Astrocyte of the spinal cord (primary cell): ENCODE measurements around the gene TIMM44.
A peak's percentile ranks its signal among the peaks of the same experiment; 100 is the strongest.

Experiments
- DNase-seq: peaks from one replicate; pipeline ENCODE4 v3.0.0; 2011; ENCODE audit warnings: low read depth, low spot score
- H3K4me3 ChIP-seq: 2 replicates; pipeline ENCODE4 v1.5.1; 2011; ENCODE audit warnings: low read depth, mild to moderate bottlenecking, low read length, moderate library complexity
- in situ Hi-C: cut with HindIII; loops from 2 replicates; pipeline ENCODE4 v1.10.0; 2017; ENCODE audit warnings: low sequenced_read_pairs
- TF ChIP-seq, protein P1 (sequence below): IDR thresholded peaks from 2 replicates; pipeline ENCODE4 v1.5.1; 2012; ENCODE audit warnings: low read depth, mild to moderate bottlenecking, low read length, inconsistent platforms

TIMM44 gene

DNA sequence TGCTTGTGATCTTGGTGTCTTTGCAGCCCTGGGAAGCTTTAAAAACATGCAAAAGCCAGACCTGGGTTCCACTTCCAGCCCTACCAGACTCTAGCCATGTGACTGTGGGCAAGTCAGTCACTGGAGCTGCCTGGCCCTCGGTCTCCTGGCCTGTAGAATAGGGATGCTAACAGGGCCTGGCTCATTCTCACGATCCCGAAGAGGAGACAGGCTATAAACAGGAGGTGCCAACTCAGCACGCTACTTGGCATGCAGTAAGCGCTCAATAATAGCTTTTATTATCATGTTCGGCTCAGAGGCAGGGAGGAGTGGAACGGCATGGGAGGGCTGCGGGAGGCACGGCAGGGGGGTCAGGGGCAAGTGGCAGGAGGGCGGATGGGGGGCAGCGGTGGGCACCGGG lies 19.2 kb downstream of the TIMM44 start:
- no peak overlapping the region for H3K4me3 ChIP-seq
- no peak for DNase-seq
- TF ChIP-seq, protein P1, sequence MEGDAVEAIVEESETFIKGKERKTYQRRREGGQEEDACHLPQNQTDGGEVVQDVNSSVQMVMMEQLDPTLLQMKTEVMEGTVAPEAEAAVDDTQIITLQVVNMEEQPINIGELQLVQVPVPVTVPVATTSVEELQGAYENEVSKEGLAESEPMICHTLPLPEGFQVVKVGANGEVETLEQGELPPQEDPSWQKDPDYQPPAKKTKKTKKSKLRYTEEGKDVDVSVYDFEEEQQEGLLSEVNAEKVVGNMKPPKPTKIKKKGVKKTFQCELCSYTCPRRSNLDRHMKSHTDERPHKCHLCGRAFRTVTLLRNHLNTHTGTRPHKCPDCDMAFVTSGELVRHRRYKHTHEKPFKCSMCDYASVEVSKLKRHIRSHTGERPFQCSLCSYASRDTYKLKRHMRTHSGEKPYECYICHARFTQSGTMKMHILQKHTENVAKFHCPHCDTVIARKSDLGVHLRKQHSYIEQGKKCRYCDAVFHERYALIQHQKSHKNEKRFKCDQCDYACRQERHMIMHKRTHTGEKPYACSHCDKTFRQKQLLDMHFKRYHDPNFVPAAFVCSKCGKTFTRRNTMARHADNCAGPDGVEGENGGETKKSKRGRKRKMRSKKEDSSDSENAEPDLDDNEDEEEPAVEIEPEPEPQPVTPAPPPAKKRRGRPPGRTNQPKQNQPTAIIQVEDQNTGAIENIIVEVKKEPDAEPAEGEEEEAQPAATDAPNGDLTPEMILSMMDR = no peak
- in situ Hi-C loops = no loop called here

DNA sequence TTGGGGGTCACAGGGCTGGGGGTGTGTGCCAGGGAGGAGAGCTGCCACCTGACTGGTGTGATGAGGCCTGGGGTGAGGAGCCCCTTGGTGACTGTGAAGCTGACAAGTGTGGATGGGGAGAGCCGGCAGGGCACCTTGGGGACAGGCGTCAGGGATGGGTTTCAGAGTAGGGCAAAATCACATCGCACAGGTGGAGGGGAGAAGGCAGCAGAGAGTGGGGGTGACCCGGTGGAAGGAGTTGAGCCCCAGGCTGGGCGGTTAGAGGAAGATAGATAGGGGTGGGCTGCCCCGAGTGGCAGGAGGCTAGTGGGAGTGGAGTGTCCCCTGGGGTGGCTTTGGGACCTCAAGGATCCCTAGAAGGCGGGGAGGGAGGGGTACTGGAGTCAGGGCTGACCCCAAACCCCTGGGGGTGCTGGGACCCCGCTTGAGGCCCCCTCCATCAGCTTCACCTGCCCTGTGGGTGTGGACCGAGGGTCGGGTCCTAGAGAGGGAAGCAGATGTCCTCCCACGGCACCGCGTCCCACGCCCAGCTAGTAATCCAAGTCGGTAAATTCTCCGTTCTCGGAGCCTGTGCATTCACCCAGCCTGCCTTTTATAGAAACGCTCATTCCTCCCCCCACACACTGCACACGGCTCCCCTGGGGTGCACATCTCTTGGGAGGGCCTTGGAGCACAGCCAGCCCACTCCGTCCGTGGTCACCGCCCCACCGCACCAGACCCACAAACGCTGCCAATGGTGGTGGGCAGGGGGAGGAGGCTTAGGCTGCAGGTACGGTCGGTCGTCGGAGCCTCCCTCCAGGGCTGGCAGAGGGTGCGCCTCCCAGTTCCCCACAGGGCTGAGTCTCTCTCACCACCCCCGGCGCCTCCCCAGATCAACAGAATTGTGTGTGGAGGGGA lies 19.9 kb downstream of the TIMM44 start:
- in situ Hi-C loops = no loop called here
- TF ChIP-seq, protein P1 = no peak
- H3K4me3 ChIP-seq = no peak overlapping the region
- no peak for DNase-seq

DNA sequence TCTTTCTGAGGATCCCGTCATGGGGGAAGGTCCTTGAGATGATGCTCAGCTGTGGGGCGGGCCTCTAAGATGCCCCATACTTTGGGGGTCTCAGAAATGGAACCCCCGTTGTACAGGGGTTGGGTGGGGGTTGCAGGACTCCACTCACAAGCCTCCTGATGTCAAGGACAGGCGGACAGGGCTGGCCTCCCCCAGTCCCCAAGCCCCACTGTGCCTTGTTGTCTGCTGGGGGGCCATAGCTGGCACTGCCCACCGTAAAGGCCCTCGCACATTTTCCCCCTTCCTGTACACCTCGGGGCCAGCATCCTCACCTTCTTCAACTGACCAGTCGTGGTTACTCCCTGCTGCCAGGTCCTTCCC lies 20.6 kb downstream of the TIMM44 start:
- H3K4me3 ChIP-seq = no peak overlapping the region
- no peak for DNase-seq
- TF ChIP-seq, protein P1 = no peak
- in situ Hi-C loops = no loop called here

DNA sequence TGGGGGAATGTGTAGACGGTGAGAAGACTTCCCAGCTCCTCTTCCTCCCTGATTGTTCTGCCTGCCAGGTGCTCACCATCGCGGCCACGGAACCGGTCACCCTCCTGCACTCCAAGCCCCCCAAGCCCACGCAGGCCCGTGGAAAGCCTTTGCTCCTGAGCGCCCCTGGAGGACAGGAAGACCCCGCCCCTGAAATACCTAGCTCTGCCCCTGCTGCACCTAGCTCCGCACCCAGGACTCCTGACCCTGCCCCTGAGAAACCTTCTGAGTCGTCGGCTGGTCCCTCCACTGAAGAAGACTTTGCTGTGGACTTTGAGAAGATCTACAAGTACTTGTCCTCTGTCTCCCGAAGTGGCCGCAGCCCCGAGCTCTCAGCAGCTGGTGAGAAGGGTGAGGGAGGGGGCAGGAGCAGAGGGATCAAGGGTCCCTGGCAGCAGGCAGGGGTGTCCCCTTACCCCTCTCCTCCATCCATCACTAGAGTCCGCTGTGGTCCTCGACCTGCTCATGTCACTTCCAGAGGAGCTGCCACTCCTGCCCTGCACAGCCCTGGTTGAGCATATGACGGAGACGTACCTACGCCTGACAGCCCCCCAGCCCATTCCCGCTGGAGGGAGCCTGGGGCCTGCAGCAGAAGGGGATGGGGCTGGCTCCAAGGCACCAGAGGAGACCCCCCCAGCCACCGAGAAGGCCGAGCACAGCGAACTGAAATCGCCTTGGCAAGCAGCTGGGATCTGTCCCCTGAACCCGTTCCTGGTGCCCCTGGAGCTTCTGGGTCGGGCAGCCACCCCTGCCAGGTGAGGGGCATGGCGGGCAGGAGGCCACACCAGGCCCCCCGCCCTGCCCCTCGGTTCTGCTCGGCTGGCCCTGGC lies 21.3 kb downstream of the TIMM44 start:
- TF ChIP-seq, protein P1 = no peak
- no peak overlapping the region for H3K4me3 ChIP-seq
- DNase-seq = no peak
- in situ Hi-C loops = no loop called here

DNA sequence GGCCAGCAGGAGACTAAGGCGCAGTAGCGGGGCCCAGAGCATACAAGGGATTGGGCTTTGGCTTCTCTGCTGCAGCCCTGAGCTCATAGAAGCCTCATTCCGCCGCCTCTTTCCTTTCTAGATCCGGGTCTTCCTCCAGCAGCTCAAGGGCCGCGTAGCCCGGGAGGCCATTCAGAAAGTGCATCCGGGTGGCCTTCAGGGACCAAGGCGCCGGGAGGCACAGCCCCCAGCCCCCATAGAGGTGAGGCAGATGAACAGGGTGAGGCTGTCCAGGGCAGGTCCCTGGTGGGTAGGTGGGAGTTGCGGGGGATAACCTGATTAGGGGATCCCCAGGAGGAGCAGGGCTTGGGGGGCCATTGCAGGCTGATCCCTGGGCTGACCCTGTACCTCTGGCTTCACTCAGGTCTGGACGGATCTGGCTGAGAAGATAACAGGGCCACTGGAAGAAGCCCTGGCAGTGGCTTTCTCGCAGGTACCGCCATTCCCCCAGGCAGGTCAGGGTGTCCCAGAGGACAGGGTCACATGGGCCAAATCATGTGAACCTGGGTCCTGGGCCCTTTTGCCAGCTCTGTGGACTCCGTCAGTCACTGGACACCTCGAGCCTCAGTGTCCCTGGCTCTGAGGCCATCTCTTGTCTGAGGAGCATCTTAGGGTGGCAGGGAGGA lies 22.0 kb downstream of the TIMM44 start:
- TF ChIP-seq, protein P1 = no peak
- no peak for DNase-seq
- H3K4me3 ChIP-seq = peak overlapping the region; percentile 48
- in situ Hi-C loops = no loop called here
